Endothelial cell of umbilical vein (primary cell): Measurements from ENCODE around the gene ZBED5. TPM values are rescaled to one million over a fixed set of nuclear protein-coding genes. Genes with fewer than 3 reads are reported as not detected.

Experiments used
- Bru-seq: library from RNA; stranded (reverse); fragments of 400-500 nt; gene quantifications from one replicate; lab custom pipeline; 2021; lab: Mats Ljungman, UMichigan
- BruChase-seq, 2 experiments: library from RNA; stranded (reverse); fragments of 400-500 nt; gene quantifications; one replicate each; lab custom pipeline; 2021; lab: Mats Ljungman, UMichigan
- BruUV-seq: library from RNA; stranded (reverse); fragments of 400-500 nt; replicated peaks from 2 replicates; lab custom pipeline; 2021; lab: Mats Ljungman, UMichigan
- CTCF ChIA-PET: fragments of 300-600, 350-600 bp; sonication (Branson Sonifier 250); formaldehyde crosslinking; loops from one replicate; lab custom pipeline; 2021; ENCODE audit warnings: antibody characterized with exemption, inconsistent platforms; lab: Charles Lee
- POLR2A ChIA-PET: fragments of 300-600, 350-600 bp; sonication (Branson Sonifier 250); formaldehyde crosslinking; loops from one replicate; lab custom pipeline; 2021; ENCODE audit warnings: antibody characterized with exemption, inconsistent platforms; lab: Charles Lee
- DNase-seq: peaks from one replicate; pipeline ENCODE4 v3.0.0-alpha.2; 2011; ENCODE audit warnings: low read depth, low spot score
- FAIRE-seq: peaks from 2 replicates; lab custom pipeline; 2011; peaks lifted over from hg19 to GRCh38; lab: Jason Lieb, UNC
- H2AFZ ChIP-seq: 2 replicates; pipeline ENCODE4 v1.6.0; 2012; ENCODE audit warnings: low read depth, low read length, control low read depth, inconsistent platforms
- H3K27ac ChIP-seq: 2 replicates; pipeline ENCODE4 v1.5.1; 2011; ENCODE audit warnings: low read depth, mild to moderate bottlenecking, control low read depth, low read length, moderate library complexity; ENCODE audit not compliant: insufficient read depth
- H3K27me3 ChIP-seq, 2 experiments: 2 replicates each; pipeline versions ENCODE4 v1.6.0 to v1.6.1; 2011; ENCODE audit warnings: low read length in 2 of 2, mixed read lengths in 1 of 2; ENCODE audit not compliant: control insufficient read depth in 2 of 2, insufficient read depth in 2 of 2
- H3K36me3 ChIP-seq, 2 experiments: 2 replicates in 1 of 2; 3 replicates in 1 of 2; pipeline ENCODE4 v1.5.1; 2011; ENCODE audit warnings: low read length in 2 of 2, mild to moderate bottlenecking in 1 of 2, moderate library complexity in 1 of 2; ENCODE audit not compliant: control insufficient read depth in 2 of 2, insufficient read depth in 2 of 2; ENCODE audit errors: extremely low read depth in 1 of 2
- H3K4me1 ChIP-seq: 3 replicates; pipeline ENCODE4 v1.5.1; 2011; ENCODE audit warnings: mild to moderate bottlenecking, low read length; ENCODE audit not compliant: control insufficient read depth, insufficient read depth; ENCODE audit errors: extremely low read depth
- H3K4me2 ChIP-seq: 2 replicates; pipeline ENCODE4 v1.6.1; 2011; ENCODE audit warnings: low read length, control low read depth, mixed read lengths; ENCODE audit not compliant: insufficient read depth
- H3K4me3 ChIP-seq, 3 experiments: fragments of 200-600 bp in 1 of 3; sonication (generic), shearing (Covaris generic) in 1 of 3; replicated peaks in 1 of 3; 2 replicates each; pipeline ENCODE4 v1.5.1; 2011 to 2016; ENCODE audit warnings: control low read depth in 3 of 3, low read length in 3 of 3, mild to moderate bottlenecking in 2 of 3, inconsistent platforms in 1 of 3, low read depth in 1 of 3, moderate library complexity in 1 of 3; ENCODE audit not compliant: insufficient read depth in 1 of 3
- H3K79me2 ChIP-seq: 2 replicates; pipeline ENCODE4 v1.6.0; 2012; ENCODE audit warnings: low read length, inconsistent platforms; ENCODE audit not compliant: control insufficient read depth, insufficient read depth
- H3K9ac ChIP-seq: replicated peaks from 2 replicates; pipeline ENCODE3; 2011; ENCODE audit warnings: low read length, control low read depth; ENCODE audit not compliant: insufficient read depth; ENCODE audit errors: extremely low read depth
- H3K9me1 ChIP-seq: replicated peaks from 3 replicates; pipeline ENCODE4 v1.6.0; 2011; ENCODE audit warnings: mild to moderate bottlenecking, low read length; ENCODE audit not compliant: control insufficient read depth, insufficient read depth; ENCODE audit errors: extremely low read depth
- H3K9me3 ChIP-seq: replicated peaks from 2 replicates; pipeline ENCODE4 v1.5.1; 2012; ENCODE audit warnings: low read length, inconsistent platforms; ENCODE audit not compliant: control insufficient read depth, insufficient read depth
- H4K20me1 ChIP-seq: replicated peaks from 2 replicates; pipeline ENCODE3; 2011; ENCODE audit warnings: mild to moderate bottlenecking, low read length; ENCODE audit not compliant: control insufficient read depth, insufficient read depth; ENCODE audit errors: extremely low read depth
- EZH2 ChIP-seq: IDR thresholded peaks from 2 replicates; pipeline ENCODE4 v1.6.1; 2012; ENCODE audit warnings: borderline replicate concordance, low read depth, mild to moderate bottlenecking, moderate library complexity, low read length, inconsistent platforms; ENCODE audit not compliant: severe bottlenecking
- FOS ChIP-seq: IDR thresholded peaks from 2 replicates; pipeline ENCODE4 v1.6.1; 2011; ENCODE audit warnings: mild to moderate bottlenecking, low read length, moderate library complexity, borderline replicate concordance; ENCODE audit not compliant: insufficient read depth
- GATA2 ChIP-seq: IDR thresholded peaks from 2 replicates; pipeline ENCODE4 v1.7.0; 2011; ENCODE audit warnings: low read depth, mild to moderate bottlenecking, moderate library complexity, mixed read lengths, low read length; ENCODE audit not compliant: insufficient read length, insufficient read depth
- JUN ChIP-seq: IDR thresholded peaks from 2 replicates; pipeline ENCODE4 v1.6.1; 2011; ENCODE audit warnings: borderline replicate concordance, low read depth; ENCODE audit not compliant: insufficient read length, insufficient read depth
- MYC ChIP-seq: IDR thresholded peaks from one replicate; pipeline ENCODE4 v1.6.1; 2011; ENCODE audit warnings: mild to moderate bottlenecking, low read depth, low read length
- POLR2A ChIP-seq: IDR thresholded peaks from 2 replicates; pipeline ENCODE4 v1.6.1; 2012; ENCODE audit warnings: low read depth, mild to moderate bottlenecking, control low read depth, low read length
- POLR2AphosphoS5 ChIP-seq: IDR thresholded peaks from 2 replicates; pipeline ENCODE4 v1.6.1; 2012; ENCODE audit warnings: low read depth, mild to moderate bottlenecking, control low read depth, low read length, moderate library complexity; ENCODE audit not compliant: insufficient read depth
- dilution Hi-C: fragments of 300-500 bp; cut with MboI; formaldehyde crosslinking; loops from one replicate; pipeline ENCODE4 v1.15.0; 2019; ENCODE audit warnings: low sequenced_read_pairs; ENCODE audit not compliant: extremely low pct_ligation_motif_present
- intact Hi-C: fragments of 100-400 bp; cut with micrococcal nuclease; formaldehyde crosslinking; loops from one replicate; pipeline ENCODE4 v1.10.0; 2022
- long read RNA-seq: library from polyadenylated mRNA; stranded (forward); transcript quantifications from one replicate; pipeline ENCODE4 v2.0.0, GENCODE V29; 2021
- polyA minus RNA-seq, 3 experiments: library from RNA; depleted of rRNA, polyadenylated mRNA; stranded (reverse); fragments of >200 nt; gene quantifications; 1 replicate in 1 of 3; 2 replicates in 2 of 3; pipeline ENCODE4 v1.2.3, GENCODE V29; 2011
- polyA plus RNA-seq, 4 experiments: library from polyadenylated mRNA; depleted of rRNA in 3 of 4; stranded (reverse) in 3 of 4; unstranded in 1 of 4; fragments of >200 nt; gene quantifications; 2 replicates each; pipeline versions ENCODE4 v1.2.1 to v1.2.3, GENCODE V29; 2011 to 2012; ENCODE audit warnings: missing spikeins in 1 of 4
- total RNA-seq: library from RNA; stranded (reverse); gene quantifications from 2 replicates; pipeline ENCODE4 v1.2.3, GENCODE V29; 2021
- TF ChIP-seq, protein P1 (sequence below), 2 donors: IDR thresholded peaks; 1 replicate in 1 of 2; 2 replicates in 1 of 2; pipeline ENCODE4 v1.5.1; 2011; ENCODE audit warnings: low read length in 2 of 2, mild to moderate bottlenecking in 2 of 2, moderate library complexity in 2 of 2, control low read depth in 1 of 2, inconsistent platforms in 1 of 2, low read depth in 1 of 2; ENCODE audit not compliant: insufficient read depth in 1 of 2; ENCODE audit errors: extremely low read depth in 1 of 2
- TF ChIP-seq, protein P2 (sequence below): IDR thresholded peaks from 2 replicates; pipeline ENCODE4 v1.6.1; 2011; ENCODE audit not compliant: insufficient read depth, insufficient read length

ZBED5 gene
- 35.7 and 41.2 TPM in 2 replicates for total RNA-seq
- polyA plus RNA-seq: 59.4 and 73.9 TPM in 2 replicates
- 44.3 and 46.4 TPM in 2 replicates for polyA plus RNA-seq (2011; cell fraction: cytosol; rRNA removed)
- polyA plus RNA-seq (2011; cell fraction: nucleus; rRNA removed): 82.4 and 83.0 TPM in 2 replicates
- 26.2 and 33.8 TPM in 2 replicates for polyA plus RNA-seq (2012)
- 280 and 304 TPM in 2 replicates for polyA minus RNA-seq
- polyA minus RNA-seq (2011; cell fraction: cytosol; rRNA and poly(A)+ RNA removed): 28.3 TPM
- polyA minus RNA-seq (2011; cell fraction: nucleus; rRNA and poly(A)+ RNA removed): 86.6 and 118 TPM in 2 replicates
- percentile 97 among the genes with signal in this experiment for Bru-seq, nascent RNA
- percentile 70 among the genes with signal in this experiment for BruChase-seq, experiment 1, labeled RNA remaining after a 6-hour chase
- percentile 98 among the genes with signal in this experiment for BruChase-seq, experiment 2, labeled RNA remaining after a 2-hour chase
- long read RNA-seq, transcript ZBED5-201 (3 exons, 2,512 nt): major isoform, 6 of 12 reads
- long read RNA-seq, partial matches to known transcripts: 1 of 12 reads
- long read RNA-seq, other reads (novel, unspliced or antisense): 5 of 12 reads

DNA sequence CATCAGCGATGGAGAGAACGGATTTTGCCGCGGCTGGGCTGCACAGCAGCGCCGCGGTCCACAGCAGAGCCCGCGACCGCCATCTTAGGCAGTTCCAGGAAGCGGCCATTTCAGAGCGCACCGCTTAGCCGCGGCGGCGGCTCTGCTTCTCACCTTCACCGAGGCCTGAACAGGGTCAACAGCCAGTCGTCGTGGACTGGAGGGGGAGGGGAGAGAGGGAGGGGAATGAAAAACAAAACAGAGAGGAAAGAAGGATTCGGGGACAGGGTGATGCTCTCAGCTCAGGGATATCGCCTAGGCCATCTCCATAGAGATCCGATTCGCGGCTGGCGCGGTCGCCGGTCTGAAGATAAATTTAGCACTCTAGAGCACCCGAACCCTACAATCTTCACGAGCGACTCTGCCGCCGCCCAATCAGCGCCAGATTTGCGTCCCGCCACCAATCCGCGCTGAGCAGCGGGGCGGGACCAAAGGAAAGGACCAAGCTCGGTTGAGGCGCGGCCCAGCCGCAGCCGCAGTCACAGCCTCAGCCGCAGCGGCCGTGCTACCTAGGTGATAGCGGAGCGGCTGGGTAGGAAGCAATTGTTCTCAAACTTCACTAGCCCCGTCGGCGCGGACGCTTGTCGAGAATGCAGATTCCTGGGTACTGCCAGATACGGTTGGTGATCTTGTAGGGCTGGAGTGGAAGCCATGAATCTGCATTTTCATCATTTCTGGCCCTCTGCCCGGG is at the start of gene ZBED5:
Gene ZBED5 (minus strand): TSS at position 345 of the 730 bp plus-strand sequence. CDS start 3,108 bp downstream, outside the sequence.
- CTCF ChIA-PET: interaction anchor here (0.6 to 3.1 kb wide), 12 partner anchors 20 to 170 kb away, joined by 3 to 18 read pairs (median 10); partner anchors contain the start of gene EIF4G2
- peaks cover 5 to 14% of the 10 kb centered on the region in 2 experiments for H3K36me3 ChIP-seq
- intact Hi-C loops: loop anchor here (1.0 to 2.0 kb wide), 5 partner anchors 21 to 167 kb away; no protein-coding TSS in a partner anchor
- H3K4me3 ChIP-seq: peak within 1 kb of the TSS; percentile 63 to 100 (median 94)
- dilution Hi-C loops: no loop called here
- H3K4me1 ChIP-seq: peaks cover 8% of the 10 kb centered on the region
- H3K27me3 ChIP-seq: no peaks in the 10 kb centered on the region
- H3K79me2 ChIP-seq: peaks cover 43% of the 10 kb centered on the region
- peak; percentile 99 for DNase-seq
- POLR2A ChIA-PET: interaction anchor here (0.9 to 3.3 kb wide), 7 partner anchors 9 to 199 kb away, joined by 3 to 90 read pairs (median 5); partner anchors contain the start of gene EIF4G2
- no peaks in the 10 kb centered on the region for H3K9me1 ChIP-seq
- H3K4me2 ChIP-seq: peak within 1 kb of the TSS; percentile 98
- no peaks in the 10 kb centered on the region for H3K9me3 ChIP-seq
- H3K9ac ChIP-seq: peak within 1 kb of the TSS; percentile 92
- TSS peak; percentile 51 for BruUV-seq
- peak within 1 kb of the TSS; percentile 80 for H3K27ac ChIP-seq
- peak; percentile 59 for FAIRE-seq
- peak within 1 kb of the TSS; percentile 46 for H2AFZ ChIP-seq
- H4K20me1 ChIP-seq: no peaks in the 10 kb centered on the region
- TF ChIP-seq EZH2 (no peak), MYC (no peak), POLR2AphosphoS5 (peak; percentile 84), FOS (peak; percentile 60), JUN (no peak), GATA2 (peak; percentile 55), POLR2A (peak; percentile 96)
- TF ChIP-seq, protein P1, sequence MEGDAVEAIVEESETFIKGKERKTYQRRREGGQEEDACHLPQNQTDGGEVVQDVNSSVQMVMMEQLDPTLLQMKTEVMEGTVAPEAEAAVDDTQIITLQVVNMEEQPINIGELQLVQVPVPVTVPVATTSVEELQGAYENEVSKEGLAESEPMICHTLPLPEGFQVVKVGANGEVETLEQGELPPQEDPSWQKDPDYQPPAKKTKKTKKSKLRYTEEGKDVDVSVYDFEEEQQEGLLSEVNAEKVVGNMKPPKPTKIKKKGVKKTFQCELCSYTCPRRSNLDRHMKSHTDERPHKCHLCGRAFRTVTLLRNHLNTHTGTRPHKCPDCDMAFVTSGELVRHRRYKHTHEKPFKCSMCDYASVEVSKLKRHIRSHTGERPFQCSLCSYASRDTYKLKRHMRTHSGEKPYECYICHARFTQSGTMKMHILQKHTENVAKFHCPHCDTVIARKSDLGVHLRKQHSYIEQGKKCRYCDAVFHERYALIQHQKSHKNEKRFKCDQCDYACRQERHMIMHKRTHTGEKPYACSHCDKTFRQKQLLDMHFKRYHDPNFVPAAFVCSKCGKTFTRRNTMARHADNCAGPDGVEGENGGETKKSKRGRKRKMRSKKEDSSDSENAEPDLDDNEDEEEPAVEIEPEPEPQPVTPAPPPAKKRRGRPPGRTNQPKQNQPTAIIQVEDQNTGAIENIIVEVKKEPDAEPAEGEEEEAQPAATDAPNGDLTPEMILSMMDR (IDR thresholded peaks at IDR 0.05; ENCODE audit: extremely low read depth in 1 of 2, insufficient read depth in 1 of 2, low read depth in 1 of 2, low read length in 2 of 2): peak in 1 of 2 donors; percentile 4
- TF ChIP-seq, protein P2, sequence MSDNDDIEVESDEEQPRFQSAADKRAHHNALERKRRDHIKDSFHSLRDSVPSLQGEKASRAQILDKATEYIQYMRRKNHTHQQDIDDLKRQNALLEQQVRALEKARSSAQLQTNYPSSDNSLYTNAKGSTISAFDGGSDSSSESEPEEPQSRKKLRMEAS: no peak
